ENCODE data around the gene TOP1. TPM values are rescaled to one million over a fixed set of nuclear protein-coding genes. Genes with fewer than 3 reads are reported as not detected.
A peak's percentile ranks its signal among the peaks of the same experiment; 100 is the strongest.

Gene TOP1
- total RNA-seq, 1 experiment from 2014 or later, result 26.7 TPM

GRCh38 chr20:41032271-41032670, 3.6 kb downstream of the TOP1 start:
- no peak for DNase-seq (ENCODE audit: low read depth)

- no peak for DNase-seq (ENCODE audit: low read depth)
Measured at GRCh38 chr20:41034239-41034638, 5.6 kb downstream of the TOP1 start.

GRCh38 chr20:41035207-41035606, 6.6 kb downstream of the TOP1 start:
- DNase-seq (ENCODE audit: low read depth), result no peak

- DNase-seq (ENCODE audit: low read depth), result no peak
Measured at GRCh38 chr20:41037179-41037578, 8.6 kb downstream of the TOP1 start.

GRCh38 chr20:41038149-41038877, 9.7 kb downstream of the TOP1 start:
- DNase-seq (ENCODE audit: low read depth), result no peak

- no peak for DNase-seq (ENCODE audit: low read depth)
Measured at GRCh38 chr20:41038878-41039404, 10.3 kb downstream of the TOP1 start.

GRCh38 chr20:41040855-41041254, 12.2 kb downstream of the TOP1 start:
- DNase-seq (ENCODE audit: low read depth), result no peak

- DNase-seq (ENCODE audit: low read depth), result no peak
Measured at GRCh38 chr20:41041693-41042092, 13.1 kb downstream of the TOP1 start.

GRCh38 chr20:41044409-41045062, 15.9 kb downstream of the TOP1 start:
- no peak for DNase-seq (ENCODE audit: low read depth)

- no peak for DNase-seq (ENCODE audit: low read depth)
Measured at GRCh38 chr20:41045671-41046070, 17.0 kb downstream of the TOP1 start.

GRCh38 chr20:41046716-41047115, 18.1 kb downstream of the TOP1 start:
- peak; percentile 15 for DNase-seq (ENCODE audit: low read depth)

GRCh38 chr20:41047279-41047974, 18.8 kb downstream of the TOP1 start:
- DNase-seq (ENCODE audit: low read depth), result no peak

GRCh38 chr20:41047975-41048305, 19.3 kb downstream of the TOP1 start:
- DNase-seq (ENCODE audit: low read depth), result peak; percentile 53

- no peak for DNase-seq (ENCODE audit: low read depth)
Measured at GRCh38 chr20:41048461-41049301, 20.1 kb downstream of the TOP1 start.

GRCh38 chr20:41049451-41049850, 20.8 kb downstream of the TOP1 start:
- DNase-seq (ENCODE audit: low read depth), result no peak

- DNase-seq (ENCODE audit: low read depth), result no peak
Measured at GRCh38 chr20:41050361-41051008, 21.9 kb downstream of the TOP1 start.

GRCh38 chr20:41051009-41051825, 22.6 kb downstream of the TOP1 start:
- DNase-seq (ENCODE audit: low read depth), result no peak

GRCh38 chr20:41052742-41053419, 24.3 kb downstream of the TOP1 start:
- DNase-seq (ENCODE audit: low read depth), result no peak

- no peak for DNase-seq (ENCODE audit: low read depth)
Measured at GRCh38 chr20:41054070-41054846, 25.6 kb downstream of the TOP1 start.

All from HT1080 (cell line).